ENCODE measurements around the gene GPC6.

Gene GPC6

GRCh38 chr13:94123557-94123956 lies 897.0 kb downstream of the GPC6 start:
- in situ Hi-C loops (cut with MboI; ENCODE audit: low sequenced_read_pairs) = no loop called here

- in situ Hi-C loops (cut with MboI; ENCODE audit: low sequenced_read_pairs) = no loop called here
Measured at GRCh38 chr13:94128430-94128829, 901.8 kb downstream of the GPC6 start.

- in situ Hi-C loops (cut with MboI; ENCODE audit: low sequenced_read_pairs) = no loop called here
Measured at GRCh38 chr13:94129490-94129894, 902.9 kb downstream of the GPC6 start.

- in situ Hi-C loops (cut with MboI; ENCODE audit: low sequenced_read_pairs) = no loop called here
Measured at GRCh38 chr13:94138831-94139230, 912.2 kb downstream of the GPC6 start.

GRCh38 chr13:94139393-94139995 lies 912.9 kb downstream of the GPC6 start:
- in situ Hi-C loops (cut with MboI; ENCODE audit: low sequenced_read_pairs) = no loop called here

GRCh38 chr13:94140027-94140426 lies 913.4 kb downstream of the GPC6 start:
- in situ Hi-C loops (cut with MboI; ENCODE audit: low sequenced_read_pairs) = no loop called here

GRCh38 chr13:94140511-94140910 lies 913.9 kb downstream of the GPC6 start:
- in situ Hi-C loops (cut with MboI; ENCODE audit: low sequenced_read_pairs) = no loop called here

GRCh38 chr13:94143624-94144350 lies 917.2 kb downstream of the GPC6 start:
- in situ Hi-C loops (cut with MboI; ENCODE audit: low sequenced_read_pairs) = no loop called here

GRCh38 chr13:94145966-94146365 lies 919.4 kb downstream of the GPC6 start:
- in situ Hi-C loops (cut with MboI; ENCODE audit: low sequenced_read_pairs) = no loop called here

GRCh38 chr13:94153586-94153985 lies 927.0 kb downstream of the GPC6 start:
- in situ Hi-C loops (cut with MboI; ENCODE audit: low sequenced_read_pairs) = no loop called here

GRCh38 chr13:94154367-94154766 lies 927.8 kb downstream of the GPC6 start:
- in situ Hi-C loops (cut with MboI; ENCODE audit: low sequenced_read_pairs) = no loop called here

- in situ Hi-C loops (cut with MboI; ENCODE audit: low sequenced_read_pairs) = no loop called here
Measured at GRCh38 chr13:94157705-94158218, 931.2 kb downstream of the GPC6 start.

- in situ Hi-C loops (cut with MboI; ENCODE audit: low sequenced_read_pairs) = no loop called here
Measured at GRCh38 chr13:94160875-94161274, 934.3 kb downstream of the GPC6 start.

GRCh38 chr13:94162289-94162688 lies 935.7 kb downstream of the GPC6 start:
- in situ Hi-C loops (cut with MboI; ENCODE audit: low sequenced_read_pairs) = no loop called here

GRCh38 chr13:94163535-94163934 lies 936.9 kb downstream of the GPC6 start:
- in situ Hi-C loops (cut with MboI; ENCODE audit: low sequenced_read_pairs) = no loop called here

GRCh38 chr13:94168783-94169453 lies 942.3 kb downstream of the GPC6 start:
- in situ Hi-C loops (cut with MboI; ENCODE audit: low sequenced_read_pairs) = no loop called here

- in situ Hi-C loops (cut with MboI; ENCODE audit: low sequenced_read_pairs) = no loop called here
Measured at GRCh38 chr13:94169454-94170144, 943.0 kb downstream of the GPC6 start.

- in situ Hi-C loops (cut with MboI; ENCODE audit: low sequenced_read_pairs) = no loop called here
Measured at GRCh38 chr13:94170145-94170571, 943.6 kb downstream of the GPC6 start.

- in situ Hi-C loops (cut with MboI; ENCODE audit: low sequenced_read_pairs) = no loop called here
Measured at GRCh38 chr13:94172416-94172815, 945.8 kb downstream of the GPC6 start.

- in situ Hi-C loops (cut with MboI; ENCODE audit: low sequenced_read_pairs) = no loop called here
Measured at GRCh38 chr13:94173312-94173854, 946.8 kb downstream of the GPC6 start.

GRCh38 chr13:94174009-94174408 lies 947.4 kb downstream of the GPC6 start:
- in situ Hi-C loops (cut with MboI; ENCODE audit: low sequenced_read_pairs) = no loop called here
